HG02798 (cell line): ENCODE measurements around the gene NPBWR2.

Experiments
- ATAC-seq: cut with Tn5 transposase; IDR thresholded peaks from one replicate; pipeline ENCODE4 v1.9.1; 2021; ENCODE audit warnings: mild to moderate bottlenecking; ENCODE audit not compliant: unreplicated experiment, poor library complexity

NPBWR2 gene

DNA sequence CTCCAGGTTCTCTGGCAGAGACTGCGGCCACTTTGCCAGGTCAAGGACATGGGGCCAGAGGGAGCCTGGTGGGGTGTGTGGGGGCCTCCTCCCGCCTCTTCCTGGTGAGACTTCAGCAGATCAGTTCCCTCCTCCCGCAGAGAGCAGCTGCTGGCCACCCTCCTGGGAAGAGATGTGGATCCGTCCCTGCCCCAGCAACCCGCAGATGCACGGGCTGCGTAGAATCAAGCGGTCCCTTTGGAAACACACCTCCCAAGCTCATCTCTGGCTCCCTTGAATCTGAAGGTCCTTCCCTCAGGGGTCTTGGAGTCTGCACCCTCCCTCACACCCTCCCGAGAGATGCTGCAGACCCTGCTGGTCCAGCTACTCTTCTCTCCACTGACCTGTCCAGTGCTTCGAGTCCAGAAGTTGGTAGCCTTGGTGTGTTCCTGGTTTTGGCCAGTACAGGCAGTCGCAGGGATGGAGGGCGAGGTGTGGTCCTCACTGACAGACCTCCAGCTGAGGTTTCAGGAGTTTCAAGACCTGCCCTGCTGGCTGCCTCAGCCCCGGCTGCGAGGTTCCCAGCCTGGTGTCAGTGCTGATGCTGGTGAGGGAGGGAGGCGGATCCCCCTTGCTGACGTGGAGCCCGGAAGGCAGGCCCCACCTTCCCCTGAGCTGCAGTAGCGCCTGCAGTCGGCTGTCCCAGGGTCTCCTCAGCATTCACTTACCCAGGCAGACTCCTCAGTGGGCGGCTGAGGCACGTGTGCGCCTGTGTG, at the start of gene NPBWR2:
NPBWR2 (minus strand) TSS at position 585 of the 755 bp plus-strand sequence. CDS start 734 bp downstream, outside the sequence.
- no peak for ATAC-seq

- ATAC-seq, result no peak
These were observed 48.9 kb upstream of the NPBWR2 start for GRCh38 chr20:64156136-64156885.

GRCh38 chr20:64155258-64156135, 48.1 kb upstream of the NPBWR2 start:
- ATAC-seq, result no peak

GRCh38 chr20:64154590-64155257, 47.4 kb upstream of the NPBWR2 start:
- ATAC-seq, result no peak

- no peak for ATAC-seq
These were observed 46.7 kb upstream of the NPBWR2 start for GRCh38 chr20:64153861-64154589.

GRCh38 chr20:64153410-64153809, 46.0 kb upstream of the NPBWR2 start:
- ATAC-seq, result no peak

GRCh38 chr20:64152906-64153305, 45.5 kb upstream of the NPBWR2 start:
- ATAC-seq, result no peak

- no peak for ATAC-seq
These were observed 44.5 kb upstream of the NPBWR2 start for GRCh38 chr20:64151633-64152530.

GRCh38 chr20:64150756-64151632, 43.6 kb upstream of the NPBWR2 start:
- no peak for ATAC-seq

GRCh38 chr20:64149809-64150560, 42.6 kb upstream of the NPBWR2 start:
- ATAC-seq, result no peak

DNA sequence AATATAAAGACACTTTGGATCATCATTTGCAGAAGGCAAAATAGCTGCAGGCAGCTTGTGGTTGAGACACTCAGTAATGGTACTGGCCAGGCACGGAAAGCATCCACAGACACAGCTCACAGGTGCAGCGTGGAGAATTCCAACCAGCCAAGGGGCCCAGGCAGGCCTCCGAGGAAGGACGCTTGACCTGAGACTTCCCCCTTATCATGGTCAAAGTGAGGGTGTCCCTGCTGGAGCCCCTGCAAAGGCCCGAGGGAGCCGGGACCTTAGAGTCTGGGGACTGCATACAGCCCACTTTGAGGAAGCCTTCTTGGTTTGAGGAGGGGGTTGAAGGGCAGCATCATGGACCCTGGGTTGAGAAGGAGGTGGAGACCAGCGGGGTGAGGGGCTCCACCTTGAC, 41.8 kb upstream of the NPBWR2 start:
- no peak for ATAC-seq

DNA sequence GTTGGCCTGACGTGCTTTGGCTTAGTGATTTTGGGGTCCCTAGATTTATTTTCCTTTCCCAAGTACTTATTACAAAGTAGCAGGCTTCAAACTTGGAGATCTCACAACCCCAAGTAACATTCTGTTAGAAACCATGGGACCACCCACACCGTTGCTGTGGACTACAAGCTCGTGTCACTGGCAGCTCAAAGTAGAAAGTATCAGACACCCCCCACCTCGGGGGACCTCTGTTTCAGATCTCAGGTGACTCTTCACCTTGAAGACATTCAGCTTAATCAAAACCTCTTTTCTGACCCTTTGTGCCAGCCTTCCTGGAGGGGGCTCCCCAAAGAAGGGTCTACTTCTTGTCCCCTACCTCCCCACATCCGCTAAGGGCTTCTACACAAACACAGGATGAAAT, 41.2 kb upstream of the NPBWR2 start:
- no peak for ATAC-seq

GRCh38 chr20:64146936-64147477, 39.6 kb upstream of the NPBWR2 start:
- no peak for ATAC-seq

DNA sequence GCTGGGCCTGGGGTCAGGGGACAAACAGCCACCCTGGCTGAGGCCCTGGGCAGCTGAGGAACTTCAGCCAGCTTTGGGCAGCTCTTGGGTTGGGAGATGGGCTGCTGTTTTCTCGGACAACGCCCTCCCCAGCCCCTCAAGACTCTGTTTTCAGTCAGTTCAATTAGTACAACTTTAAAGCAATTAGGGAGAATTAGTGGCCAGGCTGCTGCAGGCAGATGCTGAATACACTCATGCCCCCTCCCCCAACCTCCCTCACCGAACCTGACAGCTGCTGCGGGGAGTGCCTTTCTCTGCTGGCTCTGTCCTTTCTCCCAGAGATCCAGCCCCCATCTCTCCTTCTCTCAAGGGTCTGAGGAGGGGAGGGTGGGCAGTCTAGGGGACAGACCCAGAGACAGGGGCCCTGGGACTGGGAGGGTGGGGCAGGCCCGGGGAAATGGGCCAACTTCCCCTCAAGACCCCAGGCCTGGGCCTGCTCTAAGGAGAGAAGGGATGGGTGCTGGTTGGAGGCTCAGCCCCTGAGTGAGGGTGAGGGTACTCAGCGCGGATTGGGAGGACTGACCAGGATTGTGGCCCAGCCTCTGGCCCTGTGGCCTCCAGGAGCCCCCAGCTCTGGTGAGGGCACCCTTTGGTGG, 39.1 kb upstream of the NPBWR2 start:
- ATAC-seq, result no peak

DNA sequence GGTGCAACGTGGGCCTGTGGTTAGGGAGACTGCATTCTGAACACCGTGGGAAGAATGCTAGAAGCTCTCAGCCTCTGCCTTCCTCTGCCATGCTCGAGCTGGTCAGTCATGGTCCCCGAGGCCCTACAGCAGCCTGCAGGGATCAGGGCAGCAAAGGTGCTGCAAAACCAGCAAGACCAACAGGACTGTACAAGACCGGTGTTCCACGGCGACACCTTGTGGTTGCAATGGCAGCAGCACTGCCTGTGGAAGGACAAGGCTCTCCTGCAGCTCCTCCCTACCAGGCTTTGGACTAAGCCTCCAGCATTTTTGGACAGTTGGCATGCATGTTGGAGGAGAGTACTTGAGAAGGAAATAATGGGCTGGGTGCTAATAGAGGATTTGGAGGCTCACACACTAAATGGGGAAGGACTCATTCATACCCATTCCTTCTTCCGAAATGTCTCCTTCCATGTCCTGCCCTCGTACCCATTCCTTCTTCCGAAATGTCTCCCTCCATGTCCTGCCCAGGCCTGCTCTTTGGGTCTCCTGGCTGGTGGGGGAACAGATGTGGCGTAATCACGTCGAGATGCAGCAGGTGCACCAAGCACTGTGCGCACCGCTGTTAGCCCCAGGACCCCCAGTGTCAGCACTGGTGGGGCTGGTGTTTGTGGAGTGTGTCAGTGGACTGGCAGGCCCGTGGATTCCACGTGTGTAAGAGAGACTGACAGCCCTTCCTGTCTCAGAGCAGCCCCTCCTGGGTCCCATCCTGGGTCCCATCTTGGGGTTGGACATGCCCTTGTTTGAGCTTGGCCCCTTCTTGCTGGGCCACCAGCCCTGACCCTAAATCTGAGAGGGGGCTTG, 38.3 kb upstream of the NPBWR2 start:
- no peak for ATAC-seq
